GM19324 (cell line): ENCODE results near the gene KIAA1191.
A peak's percentile ranks its signal among the peaks of the same experiment; 100 is the strongest.

Source experiments
- ATAC-seq: cut with Tn5 transposase; IDR thresholded peaks from one replicate; pipeline ENCODE4 v1.9.1; 2021; ENCODE audit warnings: mild to moderate bottlenecking, moderate library complexity; ENCODE audit not compliant: unreplicated experiment, low FRiP score

KIAA1191 gene

GRCh38 chr5:176389135-176390123, 27.9 kb upstream of the KIAA1191 start:
- ATAC-seq: peak; percentile 29

- peak; percentile 91 for ATAC-seq
These were observed 27.0 kb upstream of the KIAA1191 start, which contains the start of the genes HIGD2A and NOP16 for GRCh38 chr5:176388444-176389134. TSS of gene HIGD2A (plus strand) at chr5:176388751. CDS start at chr5:176388820, 69 bp downstream. TSS of gene NOP16 (minus strand) at chr5:176388598. CDS start at chr5:176388539, 59 bp downstream.

GRCh38 chr5:176388003-176388443, 26.5 kb upstream of the KIAA1191 start:
- ATAC-seq: no peak

- no peak for ATAC-seq
These were observed 25.9 kb upstream of the KIAA1191 start for GRCh38 chr5:176387384-176387925.

- ATAC-seq: no peak
These were observed 24.9 kb upstream of the KIAA1191 start for GRCh38 chr5:176386491-176386890.

GRCh38 chr5:176384991-176385390, 23.4 kb upstream of the KIAA1191 start:
- ATAC-seq: no peak

GRCh38 chr5:176384366-176384930, 22.9 kb upstream of the KIAA1191 start:
- ATAC-seq: no peak

- no peak for ATAC-seq
These were observed 22.4 kb upstream of the KIAA1191 start for GRCh38 chr5:176383961-176384360.

GRCh38 chr5:176383248-176383905, 21.8 kb upstream of the KIAA1191 start:
- ATAC-seq: no peak

GRCh38 chr5:176382721-176383120, 21.2 kb upstream of the KIAA1191 start:
- no peak for ATAC-seq

GRCh38 chr5:176381979-176382378, 20.4 kb upstream of the KIAA1191 start:
- no peak for ATAC-seq

GRCh38 chr5:176381423-176381822, 19.9 kb upstream of the KIAA1191 start:
- ATAC-seq: no peak

GRCh38 chr5:176379881-176380280, 18.3 kb upstream of the KIAA1191 start:
- peak; percentile 58 for ATAC-seq

GRCh38 chr5:176373100-176373818, 11.7 kb upstream of the KIAA1191 start:
- no peak for ATAC-seq

GRCh38 chr5:176371621-176372539, 10.3 kb upstream of the KIAA1191 start:
- no peak for ATAC-seq

- ATAC-seq: no peak
These were observed 8.6 kb upstream of the KIAA1191 start for GRCh38 chr5:176369934-176370711.

- no peak for ATAC-seq
These were observed 7.2 kb upstream of the KIAA1191 start for GRCh38 chr5:176368726-176369125.
